Activated T-cell treated with anti-CD3 and anti-CD28 coated beads, Interleukin-2, amount 50 U/mL, for 1 hour (primary cell): ENCODE data around the gene WDR77.

Source experiments
- DNase-seq: peaks from one replicate; pipeline ENCODE4 v3.0.0-alpha.2; 2020

The WDR77 gene

DNA sequence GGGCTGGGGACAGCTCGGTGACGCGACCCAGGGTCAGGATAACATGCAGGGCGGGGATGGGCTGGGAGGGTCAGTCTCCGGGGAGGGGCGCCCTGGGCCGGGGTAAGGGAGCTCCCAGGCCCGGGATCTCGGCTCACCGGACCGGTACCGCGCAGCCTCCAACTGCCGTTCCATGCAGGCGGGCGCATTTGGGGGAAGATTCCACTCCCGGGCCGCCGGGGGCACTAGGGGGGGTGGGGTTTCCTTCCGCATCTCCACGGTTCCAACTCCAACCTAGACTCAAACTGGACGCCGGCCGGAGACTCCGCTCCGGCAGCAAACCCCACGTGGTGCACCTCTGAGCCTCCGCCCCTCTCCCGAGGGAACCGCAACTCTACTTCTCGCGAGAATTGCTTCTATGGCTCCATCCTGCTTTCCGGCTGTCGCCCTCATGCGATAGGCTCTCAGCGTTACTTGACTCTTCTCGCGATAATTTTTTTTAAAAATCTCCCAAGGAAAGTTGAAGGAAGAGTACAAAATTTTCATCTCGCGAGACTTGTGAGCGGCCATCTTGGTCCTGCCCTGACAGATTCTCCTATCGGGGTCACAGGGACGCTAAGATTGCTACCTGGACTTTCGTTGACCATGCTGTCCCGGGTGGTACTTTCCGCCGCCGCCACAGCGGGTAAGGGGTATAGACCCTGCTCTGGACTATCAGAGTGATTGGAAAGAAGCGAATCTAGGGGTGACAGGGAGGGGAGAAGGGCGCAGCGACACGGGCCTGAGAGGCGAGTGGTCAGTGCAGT lies at the start of gene WDR77, which contains the start of gene ATP5PB:
WDR77 (minus strand) TSS at position 339 of the 785 bp plus-strand sequence; CDS start at position 252, 87 bp downstream.
ATP5PB (plus strand) TSS at position 547 of the 785 bp plus-strand sequence; CDS start at position 625, 78 bp downstream.
- DNase-seq: peak; percentile 83

GRCh38 chr1:111497592-111497991 lies 48.5 kb upstream of the WDR77 start:
- DNase-seq: no peak

DNA sequence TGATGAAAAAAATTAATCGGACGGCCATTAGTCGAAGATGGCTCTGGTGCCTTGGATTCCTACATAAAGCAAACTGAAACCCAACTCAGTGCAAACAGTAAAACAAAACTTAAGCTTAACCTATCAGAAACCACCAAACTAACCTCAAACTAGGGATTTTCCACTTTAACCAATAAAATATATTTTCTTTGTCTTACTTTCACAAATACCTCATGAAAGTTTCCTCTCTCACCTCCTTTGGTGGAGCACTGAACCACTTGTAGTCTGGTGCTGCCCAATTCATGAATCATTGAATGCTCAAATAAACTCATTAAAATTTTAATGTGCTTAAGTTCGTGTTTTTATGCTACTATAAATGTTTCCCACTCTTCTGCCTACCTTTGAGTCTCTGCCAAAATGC lies 47.3 kb upstream of the WDR77 start:
- no peak for DNase-seq

GRCh38 chr1:111491070-111491469 lies 42.0 kb upstream of the WDR77 start:
- DNase-seq: no peak

DNA sequence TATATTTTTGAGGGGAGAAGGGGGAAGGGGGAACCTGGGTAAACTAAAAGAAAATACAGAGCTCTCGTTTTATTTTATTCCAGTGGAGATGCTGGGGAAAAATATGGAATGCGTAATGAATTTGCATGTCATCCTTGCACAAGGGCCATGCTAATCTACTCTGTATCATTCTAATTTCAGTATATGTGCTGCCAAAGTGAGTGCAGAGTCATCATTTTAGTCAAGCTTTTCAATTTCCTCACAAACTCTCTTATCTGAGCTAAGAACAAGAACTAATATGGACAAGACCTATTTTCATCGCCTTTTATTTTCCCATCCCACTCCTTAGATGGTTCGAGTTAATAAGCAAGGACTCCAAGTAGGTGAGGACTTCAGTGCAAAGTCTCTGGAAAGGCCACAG lies 41.2 kb upstream of the WDR77 start:
- no peak for DNase-seq

GRCh38 chr1:111489604-111490003 lies 40.5 kb upstream of the WDR77 start:
- DNase-seq: no peak

GRCh38 chr1:111488669-111489068 lies 39.6 kb upstream of the WDR77 start:
- no peak for DNase-seq

GRCh38 chr1:111487133-111487532 lies 38.1 kb upstream of the WDR77 start:
- DNase-seq: no peak

GRCh38 chr1:111486431-111486830 lies 37.4 kb upstream of the WDR77 start:
- no peak for DNase-seq

- DNase-seq: no peak
Measured at GRCh38 chr1:111484391-111485026, 35.5 kb upstream of the WDR77 start.

GRCh38 chr1:111483876-111484275 lies 34.8 kb upstream of the WDR77 start:
- no peak for DNase-seq

DNA sequence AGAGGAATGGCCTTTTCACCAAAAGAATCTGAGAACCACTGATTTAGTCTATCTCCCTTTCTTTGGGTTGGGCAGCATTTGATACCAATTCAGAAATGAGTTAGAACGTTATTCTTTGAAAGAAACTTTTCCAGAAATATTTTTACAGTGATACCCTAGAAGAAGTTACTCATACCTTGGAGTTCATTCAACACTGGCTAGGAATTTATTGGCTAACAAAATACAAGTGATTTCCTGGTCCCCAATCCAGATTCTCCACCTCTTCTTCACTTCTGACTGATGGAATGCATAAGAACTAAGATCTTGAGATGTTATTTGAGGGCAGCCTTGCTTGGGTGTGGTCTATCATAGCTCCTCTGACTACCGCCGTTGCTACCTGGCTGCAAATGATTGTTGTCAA lies 34.1 kb upstream of the WDR77 start:
- no peak for DNase-seq

GRCh38 chr1:111481387-111482221 lies 32.5 kb upstream of the WDR77 start:
- peak; percentile 63 for DNase-seq

- DNase-seq: no peak
Measured at GRCh38 chr1:111480674-111481073, 31.6 kb upstream of the WDR77 start.

DNA sequence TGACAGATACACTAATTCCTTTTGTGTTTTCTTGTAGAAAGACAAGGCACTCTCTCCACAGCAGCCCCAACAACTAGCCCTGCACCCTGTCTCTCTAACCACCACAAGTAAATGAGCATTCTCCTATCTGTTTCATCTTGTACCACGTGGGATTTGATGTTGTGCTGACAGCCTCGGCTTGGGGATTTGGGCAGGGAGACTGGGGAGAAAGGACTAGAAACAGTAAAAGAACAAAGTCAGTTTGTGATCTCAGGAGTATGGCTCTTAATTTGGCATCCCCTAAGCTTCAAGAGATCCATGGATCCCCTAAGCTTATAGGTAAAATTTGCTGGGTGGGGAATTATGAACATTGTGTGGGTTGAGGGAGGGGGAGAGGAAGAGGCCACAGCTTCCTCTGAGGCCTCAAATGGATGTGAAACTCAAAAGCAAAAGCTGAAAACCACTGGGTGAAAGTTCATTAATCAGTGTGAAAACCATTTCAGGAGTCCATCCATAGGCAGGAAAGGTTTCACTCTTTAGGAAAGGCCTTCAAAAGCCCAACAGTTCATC lies 27.8 kb upstream of the WDR77 start:
- no peak for DNase-seq

DNA sequence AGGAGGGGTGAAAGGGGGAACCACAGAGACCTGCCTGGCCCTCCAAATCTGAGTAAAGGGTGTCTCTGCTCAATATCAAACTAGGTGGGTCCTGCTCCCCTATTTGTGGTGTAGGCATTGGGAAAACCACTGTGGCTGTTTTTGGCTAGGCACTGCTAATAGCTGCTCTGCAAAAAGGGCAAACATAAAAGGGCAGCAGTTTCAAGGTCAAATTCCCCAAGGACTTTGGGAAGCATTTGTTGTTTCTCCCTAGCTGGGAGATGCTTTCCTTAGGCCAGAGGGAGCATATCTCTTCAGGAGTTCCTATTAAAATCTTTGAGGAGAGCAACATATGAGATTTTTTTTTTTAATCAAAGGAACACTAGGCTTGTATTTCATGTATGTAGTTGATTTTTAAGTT lies 27.2 kb upstream of the WDR77 start:
- DNase-seq: no peak

GRCh38 chr1:111475701-111476100 lies 26.6 kb upstream of the WDR77 start:
- DNase-seq: no peak

DNA sequence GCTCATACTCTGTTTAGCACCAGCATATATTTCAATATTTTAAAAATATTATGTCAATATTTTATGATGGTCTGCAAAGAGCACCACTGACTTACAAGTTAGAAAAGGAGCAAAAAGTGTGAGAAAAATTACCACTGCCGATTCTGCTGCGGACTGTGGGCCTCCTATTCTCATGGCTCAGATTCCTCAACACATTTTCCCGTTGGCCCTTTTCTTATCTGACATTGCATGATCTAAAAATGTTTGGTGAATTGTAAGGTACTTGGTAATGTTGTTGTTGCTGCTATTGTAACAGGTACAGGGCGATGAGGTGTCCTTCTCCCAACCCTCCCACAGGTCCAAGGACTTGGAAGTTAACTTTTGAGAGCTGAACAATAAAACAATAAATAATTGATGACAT lies 25.5 kb upstream of the WDR77 start:
- no peak for DNase-seq

GRCh38 chr1:111474106-111474505 lies 25.1 kb upstream of the WDR77 start:
- no peak for DNase-seq

DNA sequence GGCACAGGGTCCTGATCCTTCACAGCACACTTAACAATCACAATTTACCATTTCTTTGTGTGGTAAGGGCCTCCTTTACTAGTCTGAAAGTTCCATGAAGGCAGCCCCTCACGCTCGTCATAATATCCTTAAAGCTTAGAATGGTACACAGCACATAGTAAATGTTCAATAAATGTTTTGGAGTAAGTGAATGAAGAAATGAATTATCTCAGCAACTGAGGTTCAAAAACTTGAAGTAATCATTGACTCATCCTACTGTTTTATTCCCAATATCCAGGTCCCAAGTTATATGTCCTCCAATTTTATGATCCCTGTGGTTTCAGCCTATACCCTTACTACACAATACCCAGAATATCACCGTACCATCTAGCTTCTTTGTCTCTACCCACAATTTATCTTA lies 22.5 kb upstream of the WDR77 start:
- no peak for DNase-seq

- peak; percentile 53 for DNase-seq
Measured at GRCh38 chr1:111471012-111471411, 22.0 kb upstream of the WDR77 start.

DNA sequence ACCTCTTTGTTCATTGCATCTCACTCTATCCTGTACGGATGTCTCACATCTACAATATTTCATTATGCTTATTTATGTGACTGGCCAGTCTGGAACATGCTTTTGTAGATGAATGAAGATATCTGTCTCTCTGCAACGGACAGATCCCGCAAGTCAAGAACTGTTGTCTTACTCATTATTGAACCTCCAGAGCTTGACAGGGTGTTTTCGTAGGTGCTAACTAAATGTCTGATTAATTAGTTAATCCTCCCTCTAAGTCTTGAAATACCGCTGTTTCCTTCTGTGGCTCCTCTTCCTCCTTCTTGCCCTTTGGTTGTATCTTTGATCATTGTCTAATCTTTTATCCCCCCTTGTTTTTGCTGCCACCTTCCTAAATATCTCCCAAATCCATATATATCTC lies 21.5 kb upstream of the WDR77 start:
- no peak for DNase-seq

DNA sequence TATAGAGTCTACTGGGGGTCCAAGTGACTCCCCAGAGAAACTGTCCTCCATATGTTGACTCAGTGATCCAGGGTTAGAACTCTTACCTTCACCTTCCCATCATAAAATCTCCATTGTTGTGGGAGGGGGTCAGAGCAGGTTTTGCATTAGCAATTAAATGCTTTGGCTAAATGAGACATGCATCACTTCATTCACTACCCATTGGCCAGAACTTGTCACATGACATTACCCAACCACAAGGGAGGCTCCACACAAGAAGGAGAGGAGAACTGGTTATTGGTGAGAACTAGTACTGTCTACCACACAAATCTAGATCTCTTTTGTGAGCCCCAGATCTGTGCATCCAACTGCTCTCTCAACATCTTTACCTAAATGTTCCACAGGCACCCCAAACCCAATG lies 20.5 kb upstream of the WDR77 start:
- DNase-seq: no peak
